Pancreas (tissue), 10 donors: ENCODE results near the gene OCA2. TPM values are rescaled to one million over a fixed set of nuclear protein-coding genes. Genes with fewer than 3 reads are reported as not detected.

Experiments
- ATAC-seq, 4 donors: fragments of 200-7000 bp; cut with Tn5 transposase; one replicate each; pipeline versions ENCODE4 v1.8.0 to v1.9.1; 2020; ENCODE audit warnings: mild to moderate bottlenecking in 4 of 4, moderate library complexity in 4 of 4
- DNase-seq, 6 donors: peaks; one replicate each; pipeline ENCODE4 v3.0.0-alpha.2; 2020
- FAIRE-seq: peaks from 2 replicates; lab custom pipeline; 2012; peaks lifted over from hg19 to GRCh38; lab: Jason Lieb, UNC
- H3K27ac ChIP-seq, 4 donors: fragments of 200-600 bp; sonication (generic); 1 replicate in 3 of 4; 2 replicates in 1 of 4; pipeline versions ENCODE4 v1.5.0 to v1.8.0; 2020
- H3K27me3 ChIP-seq, 4 donors: fragments of 200-600 bp; one replicate each; pipeline ENCODE4 v1.8.0; 2021
- H3K36me3 ChIP-seq, 3 donors: fragments of 200-600 bp; sonication (generic) in 1 of 3; one replicate each; pipeline versions ENCODE4 v1.5.0 to v1.8.0; 2020 to 2021
- H3K4me1 ChIP-seq, 3 donors: fragments of 200-600 bp; one replicate each; pipeline ENCODE4 v1.8.0; 2021
- H3K4me3 ChIP-seq, 4 donors: fragments of 200-600 bp; sonication (generic) in 2 of 4; one replicate each; pipeline versions ENCODE4 v1.5.0 to v1.8.0; 2020 to 2021
- H3K9me3 ChIP-seq, 4 donors: fragments of 200-600 bp; one replicate each; pipeline ENCODE4 v1.8.0; 2021
- CTCF ChIP-seq, 4 donors: fragments of 200-600 bp; sonication (generic) in 3 of 4; IDR thresholded peaks; one replicate each; pipeline versions ENCODE4 v1.5.0 to v1.8.0; 2021; ENCODE audit warnings: antibody characterized with exemption in 4 of 4
- WGBS, 2 donors: extraction: QIAGEN DNeasy Blood & Tissue Kit; methylation state at CpG; one replicate each; pipeline ENCODE4 v1.1.7; 2013; 5-methylcytosine and 5-hydroxymethylcytosine counted together
- intact Hi-C, 3 donors: fragments of 100-400 bp; cut with DNase I; formaldehyde crosslinking; loops; one replicate each; pipeline versions ENCODE4 v1.11.1 to v1.14.2; 2022
- polyA plus RNA-seq, 2 donors: library from polyadenylated mRNA; stranded (reverse); fragments of 200-250 nt; gene quantifications; one replicate each; pipeline ENCODE4 v1.2.3, GENCODE V29; 2013
- total RNA-seq, 6 donors: library from RNA; stranded (reverse); fragmentation: NEBNext Ultra II Directional in 4 of 6; extraction: Animal tissue kit (Norgen Biotek cat#: 25700) in 4 of 6; gene quantifications; one replicate each; pipeline versions ENCODE4 v1.2.1 to v1.2.4, GENCODE V29; 2021 to 2023
- donor health status: healthy with polysubstance abuse.
- donor health status: DM: no; HTN: no; CAD: no; lungs with moderate emphysema.
- donor health status: DM: no; HTN: no; CAD: no.
- donor health status: control.
- donor health status: control.
- donor health status: Bipolar disorder and iron deficiency.
- donor health status: DM: yes; HTN: yes; CAD: no.
- donor health status: DM: no; HTN: no; CAD: no.
- donor health status: DM: no; HTN: no; CAD: no.
- donor health status: DM: yes; HTN: yes; CAD: no.

OCA2 gene
- total and polyA plus RNA-seq, 8 donors, result 0.12 to 0.31 (median 0.18) TPM; not detected in 4

GRCh38 chr15:28027714-28028076 is 71.4 kb downstream of the OCA2 start:
- FAIRE-seq (no peak), DNase-seq (no peak), ATAC-seq (no peak)
- WGBS, 2 donors, result 89 to 94% methylated on average over 12 of the region's 12 CpGs
- Histone ChIP-seq H3K9me3 (no peaks in the 10 kb centered on the region), H3K4me1 (no peaks in the 10 kb centered on the region), H3K36me3 (no peaks in the 10 kb centered on the region), H3K4me3 (no peak overlapping the region), H3K27ac (no peak overlapping the region), H3K27me3 (no peaks in the 10 kb centered on the region)
- TF ChIP-seq CTCF (IDR thresholded peaks at IDR 0.05), result no peak
- intact Hi-C loops, result no loop called here

- FAIRE-seq (no peak), ATAC-seq (no peak), DNase-seq (no peak)
- H3K27me3 ChIP-seq, result no peaks in the 10 kb centered on the region
- intact Hi-C loops, result no loop called here
- H3K4me1 ChIP-seq, result no peaks in the 10 kb centered on the region
- H3K27ac ChIP-seq, result no peak overlapping the region
- WGBS, 2 donors, result 87 to 92% methylated on average over 45 of the region's 45 CpGs
- no peak for TF ChIP-seq CTCF (IDR thresholded peaks at IDR 0.05)
- no peak overlapping the region for H3K4me3 ChIP-seq
- H3K36me3 ChIP-seq, result no peaks in the 10 kb centered on the region
- no peaks in the 10 kb centered on the region for H3K9me3 ChIP-seq
Observed at GRCh38 chr15:28026764-28027713, 72.1 kb downstream of the OCA2 start.

- Histone ChIP-seq H3K27me3 (no peaks in the 10 kb centered on the region), H3K9me3 (no peaks in the 10 kb centered on the region), H3K27ac (no peak overlapping the region), H3K36me3 (no peaks in the 10 kb centered on the region), H3K4me3 (no peak overlapping the region), H3K4me1 (no peaks in the 10 kb centered on the region)
- 77 to 86% methylated on average over 9 of the region's 9 CpGs for WGBS, 2 donors
- DNase-seq (no peak), FAIRE-seq (no peak), ATAC-seq (no peak)
- TF ChIP-seq CTCF (IDR thresholded peaks at IDR 0.05), result no peak
- intact Hi-C loops, result no loop called here
Observed at GRCh38 chr15:28026221-28026620, 72.9 kb downstream of the OCA2 start.

GRCh38 chr15:28025413-28025812 is 73.7 kb downstream of the OCA2 start:
- no peaks in the 10 kb centered on the region for H3K36me3 ChIP-seq
- FAIRE-seq (no peak), DNase-seq (no peak), ATAC-seq (no peak)
- H3K27ac ChIP-seq, result no peak overlapping the region
- no peaks in the 10 kb centered on the region for H3K27me3 ChIP-seq
- no peak for TF ChIP-seq CTCF (IDR thresholded peaks at IDR 0.05)
- no peak overlapping the region for H3K4me3 ChIP-seq
- H3K4me1 ChIP-seq, result no peaks in the 10 kb centered on the region
- no peaks in the 10 kb centered on the region for H3K9me3 ChIP-seq
- intact Hi-C loops, result no loop called here
- WGBS, 2 donors, result 78 to 86% methylated on average over 7 of the region's 7 CpGs

GRCh38 chr15:28024889-28025250 is 74.2 kb downstream of the OCA2 start:
- FAIRE-seq (no peak), ATAC-seq (no peak), DNase-seq (no peak)
- intact Hi-C loops, result no loop called here
- no peak for TF ChIP-seq CTCF (IDR thresholded peaks at IDR 0.05)
- Histone ChIP-seq H3K9me3 (no peaks in the 10 kb centered on the region), H3K4me3 (no peak overlapping the region), H3K27ac (no peak overlapping the region), H3K36me3 (no peaks in the 10 kb centered on the region), H3K4me1 (no peaks in the 10 kb centered on the region), H3K27me3 (no peaks in the 10 kb centered on the region)
- 87 to 88% methylated on average over 1 of the region's 1 CpG for WGBS, 2 donors
